ENCODE data around the gene DERL3. TPM values are rescaled to one million over a fixed set of nuclear protein-coding genes. Genes with fewer than 3 reads are reported as not detected.

DERL3 gene
- total and polyA plus RNA-seq, 2 of the 13 experiments (the other 11 are each of a cell fraction or from before 2014, with no cell fraction given), result not detected

- TF ChIP-seq BHLHE40 (IDR thresholded peaks at IDR 0.05; ENCODE audit: low read length) (no peak), ZNF275 (CRISPR knock-in tag; IDR thresholded peaks at IDR 0.05; ENCODE audit: borderline replicate concordance) (0 out of 2 replicates have a peak, but pooled peaks have one; percentile 26), YEATS4 (CRISPR knock-in tag; IDR thresholded peaks at IDR 0.05; ENCODE audit: borderline replicate concordance) (peak; percentile 93), ZBTB37 (CRISPR knock-in tag; IDR thresholded peaks at IDR 0.05) (no peak), RERE (CRISPR knock-in tag; IDR thresholded peaks at IDR 0.05; ENCODE audit: low read depth) (no peak), ZNF367 (CRISPR knock-in tag; IDR thresholded peaks at IDR 0.05; ENCODE audit: borderline replicate concordance) (no peak; the same call in 1 of the 2 replicates), MAX (IDR thresholded peaks at IDR 0.05) (peak; percentile 8; the same call in 1 of the 2 replicates), SRY (CRISPR knock-in tag; IDR thresholded peaks at IDR 0.05) (peak; percentile 52; the same call in 1 of the 2 replicates), IKZF1 (IDR thresholded peaks at IDR 0.05) (no peak), ZNF580 (CRISPR knock-in tag; IDR thresholded peaks at IDR 0.05; ENCODE audit: borderline replicate concordance, low read depth) (no peak), MBNL3 (CRISPR knock-in tag; conservative IDR thresholded peaks at IDR 0.05) (no peak), TBX3 (IDR thresholded peaks at IDR 0.05; ENCODE audit: borderline replicate concordance) (no peak), MTERF4 (CRISPR knock-in tag; IDR thresholded peaks at IDR 0.05) (no peak), ZFX (CRISPR knock-in tag; IDR thresholded peaks at IDR 0.05; ENCODE audit: low read depth) (peak; percentile 90), KDM4B (CRISPR knock-in tag; IDR thresholded peaks at IDR 0.05) (no peak), MED13 (CRISPR knock-in tag; IDR thresholded peaks at IDR 0.05) (no peak), ZNF34 (CRISPR knock-in tag; IDR thresholded peaks at IDR 0.05; ENCODE audit: borderline replicate concordance) (no peak), ZNF44 (CRISPR knock-in tag; IDR thresholded peaks at IDR 0.05) (peak; percentile 14; the same call in 1 of the 2 replicates)
Observed at GRCh38 chr22:23786752-23787599, 51.8 kb downstream of the DERL3 start, which contains the start of gene SMARCB1 (continued).
